ENCODE data around the gene NBL1. TPM values are rescaled to one million over a fixed set of nuclear protein-coding genes. Genes with fewer than 3 reads are reported as not detected.

Gene NBL1
- total and polyA plus RNA-seq, 9 of the 15 experiments (the other 6 are each of a cell fraction or from before 2014, with no cell fraction given), result 0.10 to 3.7 (median 1.8) TPM; not detected in 1

DNA sequence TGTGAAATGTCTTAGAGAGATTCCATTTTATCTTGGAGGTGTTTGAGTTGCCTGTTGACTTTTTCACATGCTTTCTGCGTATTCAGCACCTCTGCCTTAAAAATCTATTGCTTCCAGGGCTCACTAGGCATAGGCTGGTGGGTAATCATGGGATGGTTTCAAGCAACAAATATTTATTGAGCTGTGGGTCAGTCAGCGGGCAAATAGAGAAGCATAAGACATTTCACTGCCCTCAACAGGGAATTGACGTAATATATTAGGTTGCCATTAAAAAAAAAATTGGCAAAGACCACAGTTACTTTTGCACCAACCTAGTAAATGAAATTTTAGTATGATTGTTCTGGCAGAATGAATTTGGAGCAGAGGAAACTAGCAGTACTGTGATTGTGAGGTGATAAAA is 44.3 kb upstream of the NBL1 start (continued):
- no peak for TF ChIP-seq NFATC3 (IDR thresholded peaks at IDR 0.05)
- no peak for TF ChIP-seq TEAD1 (CRISPR knock-in tag; IDR thresholded peaks at IDR 0.05)
- TF ChIP-seq, protein P1, sequence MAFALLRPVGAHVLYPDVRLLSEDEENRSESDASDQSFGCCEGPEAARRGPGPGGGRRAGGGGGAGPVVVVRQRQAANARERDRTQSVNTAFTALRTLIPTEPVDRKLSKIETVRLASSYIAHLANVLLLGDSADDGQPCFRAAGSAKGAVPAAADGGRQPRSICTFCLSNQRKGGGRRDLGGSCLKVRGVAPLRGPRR (CRISPR knock-in tag; IDR thresholded peaks at IDR 0.05), result no peak
- TF ChIP-seq ZNF766 (CRISPR knock-in tag; conservative IDR thresholded peaks at IDR 0.05), result no peak

DNA sequence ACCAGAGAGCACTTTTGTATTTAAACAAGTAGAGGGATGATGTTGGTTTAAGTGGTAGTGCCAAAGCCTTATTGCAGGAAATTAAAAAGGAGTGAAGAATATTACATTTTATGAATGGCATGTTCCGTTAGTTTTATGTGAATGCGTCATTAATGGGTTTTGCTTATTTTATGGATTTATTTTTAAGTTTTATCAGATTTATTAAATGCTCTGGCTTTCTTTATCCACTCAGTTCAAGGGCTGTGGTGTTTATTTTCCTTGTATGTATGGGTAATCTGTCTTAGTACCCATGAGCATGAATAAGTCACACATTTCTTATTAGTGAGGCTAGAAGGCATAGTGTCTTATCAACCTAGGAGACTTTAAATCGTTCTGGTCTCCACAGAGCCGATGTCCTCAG is 41.6 kb upstream of the NBL1 start:
- TF ChIP-seq ZNF311 (CRISPR knock-in tag; IDR thresholded peaks at IDR 0.05) (no peak), NRF1 (conservative IDR thresholded peaks at IDR 0.05 in 1 of 2, IDR thresholded peaks at IDR 0.05 in 1 of 2) (no peak)
- TF ChIP-seq, protein P2, sequence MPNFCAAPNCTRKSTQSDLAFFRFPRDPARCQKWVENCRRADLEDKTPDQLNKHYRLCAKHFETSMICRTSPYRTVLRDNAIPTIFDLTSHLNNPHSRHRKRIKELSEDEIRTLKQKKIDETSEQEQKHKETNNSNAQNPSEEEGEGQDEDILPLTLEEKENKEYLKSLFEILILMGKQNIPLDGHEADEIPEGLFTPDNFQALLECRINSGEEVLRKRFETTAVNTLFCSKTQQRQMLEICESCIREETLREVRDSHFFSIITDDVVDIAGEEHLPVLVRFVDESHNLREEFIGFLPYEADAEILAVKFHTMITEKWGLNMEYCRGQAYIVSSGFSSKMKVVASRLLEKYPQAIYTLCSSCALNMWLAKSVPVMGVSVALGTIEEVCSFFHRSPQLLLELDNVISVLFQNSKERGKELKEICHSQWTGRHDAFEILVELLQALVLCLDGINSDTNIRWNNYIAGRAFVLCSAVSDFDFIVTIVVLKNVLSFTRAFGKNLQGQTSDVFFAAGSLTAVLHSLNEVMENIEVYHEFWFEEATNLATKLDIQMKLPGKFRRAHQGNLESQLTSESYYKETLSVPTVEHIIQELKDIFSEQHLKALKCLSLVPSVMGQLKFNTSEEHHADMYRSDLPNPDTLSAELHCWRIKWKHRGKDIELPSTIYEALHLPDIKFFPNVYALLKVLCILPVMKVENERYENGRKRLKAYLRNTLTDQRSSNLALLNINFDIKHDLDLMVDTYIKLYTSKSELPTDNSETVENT (CRISPR knock-in tag; IDR thresholded peaks at IDR 0.05), result no peak
- ATAC-seq, result no peak
- Histone ChIP-seq H3K79me2 (ENCODE audit: control insufficient read depth, insufficient read depth, low read length) (peaks cover 100% of the 10 kb centered on the region), H3K27me3 (ENCODE audit: control insufficient read depth in 2 of 2, insufficient read depth in 2 of 2, low read length in 2 of 2) (no peaks in the 10 kb centered on the region), H4K20me1 (replicated peaks; ENCODE audit: control insufficient read depth, insufficient read depth, low read length) (peaks cover 34% of the 10 kb centered on the region), H2AFZ (ENCODE audit: low read depth, low read length) (no peak overlapping the region), H3K27ac (ENCODE audit: extremely low read depth, low read depth, low read length) (no peak overlapping the region), H3K9me1 (ENCODE audit: control insufficient read depth, insufficient read depth, low read length) (peaks cover 12% of the 10 kb centered on the region), H3K9ac (ENCODE audit: insufficient read depth in 1 of 2, low read depth in 2 of 2, low read length in 2 of 2) (no peak overlapping the region), H3K4me3 (no peak overlapping the region), H3K9me3 (replicated peaks; ENCODE audit: control insufficient read depth, insufficient read depth, low read depth, low read length) (no peaks in the 10 kb centered on the region), H3K36me3 (ENCODE audit: control insufficient read depth, insufficient read depth, low read length) (peaks cover 76% of the 10 kb centered on the region), H3K4me2 (ENCODE audit: insufficient read depth, low read length) (no peak overlapping the region), H3K4me1 (replicated peaks in 1 of 2; ENCODE audit: control insufficient read depth in 2 of 2, insufficient read depth in 2 of 2, low read length in 2 of 2) (peaks cover 0 to 32% of the 10 kb centered on the region in 2 experiments; a peak in 4 of 5 replicates)
- no TSS peak for BruUV-seq (replicated peaks)
- 86% methylated on average over 4 of the region's 4 CpGs for WGBS (ENCODE audit: insufficient coverage, low coverage, missing lambda C conversion rate)
- ChIA-PET POLR2A (no interaction called here), CTCF (ENCODE audit: low intra/inter-chr PET ratio) (no interaction called here)
- intact Hi-C loops (cut with micrococcal nuclease), result no loop called here
- no peak for FAIRE-seq
- in situ Hi-C loops (cut with MboI), result no loop called here
- no peak for DNase-seq (ENCODE audit: extremely low read depth in 1 of 4, low spot score in 3 of 4)
